Measurements from ENCODE around the gene UNC80. TPM values are rescaled to one million over a fixed set of nuclear protein-coding genes. Genes with fewer than 3 reads are reported as not detected.

UNC80 gene
- total and polyA plus RNA-seq, 2 experiments from 2014 or later = 0.03 to 0.12 TPM

DNA sequence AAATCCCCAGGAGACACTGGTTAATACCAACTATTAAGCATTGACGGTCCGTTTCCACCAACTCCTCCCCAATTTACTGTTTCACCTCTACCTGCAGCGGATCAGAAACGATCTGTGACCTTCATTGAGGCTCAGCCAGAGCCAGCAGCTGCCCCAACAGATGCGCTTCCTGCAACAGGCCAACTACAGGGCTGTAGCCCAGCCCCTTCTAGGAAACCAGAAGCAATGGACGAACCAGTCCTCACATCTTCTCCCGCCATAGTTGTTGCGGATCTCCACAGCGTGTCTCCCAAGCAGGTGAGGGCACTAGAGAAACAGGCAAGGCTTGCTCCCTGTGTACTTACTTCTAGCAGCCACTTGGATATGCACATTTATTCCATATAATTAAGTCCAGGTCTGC lies 222.3 kb downstream of the UNC80 start:
- Histone ChIP-seq H3K36me3 (replicated peaks; ENCODE audit: insufficient read depth, low read depth) (no peaks in the 10 kb centered on the region), H4K20me1 (ENCODE audit: insufficient read depth, poor library complexity, severe bottlenecking) (no peaks in the 10 kb centered on the region), H3K27ac (no peak overlapping the region), H3K4me2 (no peak overlapping the region), H3K9me2 (replicated peaks; ENCODE audit: insufficient read depth) (no peaks in the 10 kb centered on the region), H3K9me3 (ENCODE audit: low read depth) (no peaks in the 10 kb centered on the region), H3K4me3 (no peak overlapping the region), H2AFZ (no peak overlapping the region), H3K79me2 (no peaks in the 10 kb centered on the region), H3K4me1 (ENCODE audit: insufficient read depth) (no peaks in the 10 kb centered on the region), H3K27me3 (peaks cover 6% of the 10 kb centered on the region)
- no peak for DNase-seq (ENCODE audit: low spot score)
- TF ChIP-seq EZH2 (IDR thresholded peaks at IDR 0.05; ENCODE audit: borderline replicate concordance) = no peak
- 91% methylated on average over 9 of the region's 9 CpGs for WGBS (ENCODE audit: low lambda C conversion rate, missing lambda C conversion rate)

DNA sequence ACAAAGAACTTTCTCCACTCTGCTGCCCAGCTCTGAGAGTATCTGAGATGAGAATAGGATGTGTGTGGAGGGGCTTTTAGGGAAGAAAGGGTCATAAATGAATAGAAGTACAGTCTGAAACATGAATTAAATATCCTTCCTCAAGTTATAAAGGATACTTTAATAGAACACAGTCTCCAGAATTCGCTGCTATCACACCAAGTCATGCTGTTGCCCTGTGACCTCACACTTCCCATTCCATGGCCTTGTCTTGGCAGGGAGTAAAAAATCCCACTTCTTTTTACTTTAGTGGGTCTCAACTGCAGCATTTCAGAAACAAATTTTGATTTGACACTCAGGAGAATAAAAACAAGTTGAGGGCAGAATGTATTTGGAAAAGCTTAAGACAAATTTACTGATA lies 227.0 kb downstream of the UNC80 start:
- peaks cover 10% of the 10 kb centered on the region for H3K79me2 ChIP-seq
- no peak overlapping the region for H2AFZ ChIP-seq
- no peak overlapping the region for H3K4me3 ChIP-seq
- no peaks in the 10 kb centered on the region for H3K36me3 ChIP-seq (replicated peaks; ENCODE audit: insufficient read depth, low read depth)
- WGBS (ENCODE audit: low lambda C conversion rate, missing lambda C conversion rate) = 79% methylated on average over 1 of the region's 1 CpG
- H3K27me3 ChIP-seq = no peaks in the 10 kb centered on the region
- H3K27ac ChIP-seq = no peak overlapping the region
- no peaks in the 10 kb centered on the region for H3K9me3 ChIP-seq (ENCODE audit: low read depth)
- no peak for TF ChIP-seq EZH2 (IDR thresholded peaks at IDR 0.05; ENCODE audit: borderline replicate concordance)
- TF ChIP-seq EZH2phosphoT487 (IDR thresholded peaks at IDR 0.05; ENCODE audit: low read depth, severe bottlenecking, unreplicated experiment) = no peak
- TF ChIP-seq, protein P1, sequence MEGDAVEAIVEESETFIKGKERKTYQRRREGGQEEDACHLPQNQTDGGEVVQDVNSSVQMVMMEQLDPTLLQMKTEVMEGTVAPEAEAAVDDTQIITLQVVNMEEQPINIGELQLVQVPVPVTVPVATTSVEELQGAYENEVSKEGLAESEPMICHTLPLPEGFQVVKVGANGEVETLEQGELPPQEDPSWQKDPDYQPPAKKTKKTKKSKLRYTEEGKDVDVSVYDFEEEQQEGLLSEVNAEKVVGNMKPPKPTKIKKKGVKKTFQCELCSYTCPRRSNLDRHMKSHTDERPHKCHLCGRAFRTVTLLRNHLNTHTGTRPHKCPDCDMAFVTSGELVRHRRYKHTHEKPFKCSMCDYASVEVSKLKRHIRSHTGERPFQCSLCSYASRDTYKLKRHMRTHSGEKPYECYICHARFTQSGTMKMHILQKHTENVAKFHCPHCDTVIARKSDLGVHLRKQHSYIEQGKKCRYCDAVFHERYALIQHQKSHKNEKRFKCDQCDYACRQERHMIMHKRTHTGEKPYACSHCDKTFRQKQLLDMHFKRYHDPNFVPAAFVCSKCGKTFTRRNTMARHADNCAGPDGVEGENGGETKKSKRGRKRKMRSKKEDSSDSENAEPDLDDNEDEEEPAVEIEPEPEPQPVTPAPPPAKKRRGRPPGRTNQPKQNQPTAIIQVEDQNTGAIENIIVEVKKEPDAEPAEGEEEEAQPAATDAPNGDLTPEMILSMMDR (IDR thresholded peaks at IDR 0.05; ENCODE audit: poor library complexity) = no peak
- H3K4me1 ChIP-seq (ENCODE audit: insufficient read depth) = peaks cover 6% of the 10 kb centered on the region
- H3K4me2 ChIP-seq = no peak overlapping the region
- H3K9me2 ChIP-seq (replicated peaks; ENCODE audit: insufficient read depth) = no peaks in the 10 kb centered on the region
- DNase-seq (ENCODE audit: low spot score) = no peak
- no peaks in the 10 kb centered on the region for H4K20me1 ChIP-seq (ENCODE audit: insufficient read depth, poor library complexity, severe bottlenecking)

DNA sequence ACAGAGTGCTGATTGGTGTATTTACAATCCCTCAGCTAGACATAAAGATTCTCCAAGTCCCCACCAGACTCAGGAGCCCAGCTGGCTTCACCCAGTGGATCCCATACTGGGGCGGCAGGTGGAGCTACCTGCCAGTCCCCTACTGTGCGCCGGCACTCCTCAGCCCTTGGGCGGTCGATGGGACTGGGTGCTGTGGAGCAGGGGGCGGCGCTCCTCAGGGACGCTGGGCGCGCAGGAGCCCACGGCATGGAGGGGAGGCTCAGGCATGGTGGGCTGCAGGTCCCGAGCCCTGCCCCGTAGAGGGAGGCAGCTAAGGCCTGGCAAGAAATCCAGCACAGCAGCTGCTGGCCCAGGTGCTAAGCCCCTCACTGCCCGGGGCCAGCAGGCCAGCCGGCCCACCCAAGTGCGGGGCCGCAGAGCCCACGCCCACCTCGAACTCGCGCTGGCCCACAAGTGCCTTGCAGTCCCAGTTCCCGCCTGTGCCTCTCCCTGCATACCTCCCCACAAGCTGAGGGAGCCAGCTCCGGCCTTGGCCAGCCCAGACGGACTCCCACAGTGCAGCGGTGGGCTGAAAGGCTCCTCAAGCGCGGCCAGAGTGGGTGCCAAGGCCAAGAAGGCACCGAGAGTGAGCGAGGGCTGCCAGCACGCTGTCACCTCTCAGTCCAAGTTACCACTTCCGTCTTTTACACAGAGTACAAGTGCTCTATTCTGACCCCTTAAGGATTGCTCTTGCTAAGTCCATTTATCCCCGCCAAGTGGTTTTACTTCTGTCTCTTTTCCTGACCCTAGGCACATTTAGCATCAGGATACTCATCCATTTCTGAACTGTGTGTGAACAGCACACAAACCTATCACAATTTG lies 229.1 kb downstream of the UNC80 start:
- TF ChIP-seq EZH2 (IDR thresholded peaks at IDR 0.05; ENCODE audit: borderline replicate concordance) = no peak
- TF ChIP-seq EZH2phosphoT487 (IDR thresholded peaks at IDR 0.05; ENCODE audit: low read depth, severe bottlenecking, unreplicated experiment) = no peak
- TF ChIP-seq, protein P1 (IDR thresholded peaks at IDR 0.05; ENCODE audit: poor library complexity) = no peak
- no peak overlapping the region for H2AFZ ChIP-seq
- H3K9me3 ChIP-seq (ENCODE audit: low read depth) = no peaks in the 10 kb centered on the region
- H3K9me2 ChIP-seq (replicated peaks; ENCODE audit: insufficient read depth) = no peaks in the 10 kb centered on the region
- H3K79me2 ChIP-seq = peaks cover 31% of the 10 kb centered on the region
- no peak overlapping the region for H3K4me3 ChIP-seq
- no peaks in the 10 kb centered on the region for H3K27me3 ChIP-seq
- H3K4me2 ChIP-seq = no peak overlapping the region
- 97% methylated on average over 31 of the region's 32 CpGs for WGBS (ENCODE audit: low lambda C conversion rate, missing lambda C conversion rate)
- H3K4me1 ChIP-seq (ENCODE audit: insufficient read depth) = peaks cover 12% of the 10 kb centered on the region
- no peak overlapping the region for H3K27ac ChIP-seq
- no peaks in the 10 kb centered on the region for H4K20me1 ChIP-seq (ENCODE audit: insufficient read depth, poor library complexity, severe bottlenecking)
- no peaks in the 10 kb centered on the region for H3K36me3 ChIP-seq (replicated peaks; ENCODE audit: insufficient read depth, low read depth)
- no peak for DNase-seq (ENCODE audit: low spot score)

Data from hepatocyte (in vitro differentiated cells).